NCI-H1694 (cell line): ENCODE data around the gene MPZL1.
A peak's percentile ranks its signal among the peaks of the same experiment; 100 is the strongest.

ENCODE experiments used
- DNase-seq: peaks from one replicate; lab custom pipeline; 2025; lab: John Stamatoyannopoulos, UW

The MPZL1 gene

GRCh38 chr1:167721617-167722151 is at the start of gene MPZL1:
TSS of gene MPZL1 (plus strand) at chr1:167721982. CDS start at chr1:167722152, 170 bp downstream.
- DNase-seq: peak; percentile 79

GRCh38 chr1:167672831-167673230 is 49.0 kb upstream of the MPZL1 start:
- DNase-seq: no peak

- no peak for DNase-seq
Observed at GRCh38 chr1:167673265-167673664, 48.5 kb upstream of the MPZL1 start.

- DNase-seq: no peak
Observed at GRCh38 chr1:167674156-167674555, 47.6 kb upstream of the MPZL1 start.

- DNase-seq: no peak
Observed at GRCh38 chr1:167675440-167675839, 46.3 kb upstream of the MPZL1 start.

- no peak for DNase-seq
Observed at GRCh38 chr1:167676205-167676915, 45.4 kb upstream of the MPZL1 start.

- no peak for DNase-seq
Observed at GRCh38 chr1:167676916-167677848, 44.6 kb upstream of the MPZL1 start.

- DNase-seq: no peak
Observed at GRCh38 chr1:167678422-167678821, 43.4 kb upstream of the MPZL1 start.

GRCh38 chr1:167678838-167679237 is 42.9 kb upstream of the MPZL1 start:
- no peak for DNase-seq

GRCh38 chr1:167679714-167680113 is 42.1 kb upstream of the MPZL1 start:
- no peak for DNase-seq

- DNase-seq: no peak
Observed at GRCh38 chr1:167681024-167681423, 40.8 kb upstream of the MPZL1 start.

- DNase-seq: no peak
Observed at GRCh38 chr1:167681451-167682098, 40.2 kb upstream of the MPZL1 start.

GRCh38 chr1:167683226-167683625 is 38.6 kb upstream of the MPZL1 start:
- no peak for DNase-seq

GRCh38 chr1:167683641-167684502 is 37.9 kb upstream of the MPZL1 start:
- DNase-seq: no peak

GRCh38 chr1:167685844-167686243 is 35.9 kb upstream of the MPZL1 start:
- DNase-seq: no peak

GRCh38 chr1:167687919-167688519 is 33.8 kb upstream of the MPZL1 start:
- DNase-seq: peak; percentile 95

- no peak for DNase-seq
Observed at GRCh38 chr1:167689567-167689920, 32.2 kb upstream of the MPZL1 start.

- DNase-seq: no peak
Observed at GRCh38 chr1:167690053-167690452, 31.7 kb upstream of the MPZL1 start.

- no peak for DNase-seq
Observed at GRCh38 chr1:167693425-167694045, 28.2 kb upstream of the MPZL1 start.

- DNase-seq: no peak
Observed at GRCh38 chr1:167694691-167695090, 27.1 kb upstream of the MPZL1 start.

- no peak for DNase-seq
Observed at GRCh38 chr1:167695147-167695546, 26.6 kb upstream of the MPZL1 start.
